ENCODE results near the gene TFDP1.

DNA sequence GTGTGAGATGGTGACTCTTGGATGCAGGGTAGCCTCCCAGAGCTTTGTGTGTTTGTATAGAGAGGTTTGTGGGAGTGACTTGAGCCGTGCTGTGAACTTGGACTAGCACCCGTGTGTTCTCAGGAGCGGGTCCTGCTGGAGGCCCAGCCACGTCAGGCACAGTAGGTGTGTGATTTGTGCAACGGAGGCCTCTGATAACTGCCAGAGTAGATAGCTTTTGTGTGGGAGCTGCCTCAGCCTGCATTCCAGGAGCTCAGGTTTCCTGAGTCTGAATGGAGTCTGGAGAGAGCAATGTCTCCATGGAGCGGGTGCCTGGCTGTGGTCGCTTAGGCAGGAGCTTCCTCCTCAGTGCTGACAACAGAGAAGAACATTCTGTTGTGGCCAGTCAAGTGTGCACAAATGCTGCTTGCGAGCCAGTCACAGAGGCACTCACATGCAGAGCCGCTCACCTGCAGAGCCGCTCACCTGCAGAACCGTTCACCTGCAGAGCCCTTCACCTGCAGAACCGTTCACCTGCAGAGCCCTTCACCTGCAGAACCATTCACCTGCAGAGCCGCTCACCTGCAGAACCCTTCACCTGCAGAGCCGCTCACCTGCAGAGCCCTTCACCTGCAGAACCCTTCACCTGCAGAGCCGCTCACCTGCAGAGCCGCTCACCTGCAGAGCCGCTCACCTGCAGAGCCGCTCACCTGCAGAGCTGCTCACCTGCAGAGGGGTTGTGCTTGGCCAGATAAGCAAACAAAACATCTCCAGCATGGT is 32.6 kb downstream of the TFDP1 start:
- TF ChIP-seq, protein P1, sequence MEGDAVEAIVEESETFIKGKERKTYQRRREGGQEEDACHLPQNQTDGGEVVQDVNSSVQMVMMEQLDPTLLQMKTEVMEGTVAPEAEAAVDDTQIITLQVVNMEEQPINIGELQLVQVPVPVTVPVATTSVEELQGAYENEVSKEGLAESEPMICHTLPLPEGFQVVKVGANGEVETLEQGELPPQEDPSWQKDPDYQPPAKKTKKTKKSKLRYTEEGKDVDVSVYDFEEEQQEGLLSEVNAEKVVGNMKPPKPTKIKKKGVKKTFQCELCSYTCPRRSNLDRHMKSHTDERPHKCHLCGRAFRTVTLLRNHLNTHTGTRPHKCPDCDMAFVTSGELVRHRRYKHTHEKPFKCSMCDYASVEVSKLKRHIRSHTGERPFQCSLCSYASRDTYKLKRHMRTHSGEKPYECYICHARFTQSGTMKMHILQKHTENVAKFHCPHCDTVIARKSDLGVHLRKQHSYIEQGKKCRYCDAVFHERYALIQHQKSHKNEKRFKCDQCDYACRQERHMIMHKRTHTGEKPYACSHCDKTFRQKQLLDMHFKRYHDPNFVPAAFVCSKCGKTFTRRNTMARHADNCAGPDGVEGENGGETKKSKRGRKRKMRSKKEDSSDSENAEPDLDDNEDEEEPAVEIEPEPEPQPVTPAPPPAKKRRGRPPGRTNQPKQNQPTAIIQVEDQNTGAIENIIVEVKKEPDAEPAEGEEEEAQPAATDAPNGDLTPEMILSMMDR (IDR thresholded peaks at IDR 0.05), result no peak
- TF ChIP-seq POLR2A (IDR thresholded peaks at IDR 0.05) (no peak), EP300 (IDR thresholded peaks at IDR 0.05; ENCODE audit: low read depth) (no peak)

All from transverse colon (tissue), 3 donors.